HCT116 (cell line): ENCODE data around the gene TBC1D4. TPM values are rescaled to one million over a fixed set of nuclear protein-coding genes. Genes with fewer than 3 reads are reported as not detected.

Experiments used
- ATAC-seq: fragments of 200-7000 bp; cut with Tn5 transposase; 2 replicates; pipeline ENCODE4 v1.9.1; 2020; ENCODE audit warnings: mild to moderate bottlenecking, moderate library complexity
- BruUV-seq: library from RNA; stranded (reverse); fragments of 400-500 nt; replicated peaks from 2 replicates; lab custom pipeline; 2021; lab: Mats Ljungman, UMichigan
- CTCF ChIA-PET: fragments of 300-600 bp; sonication (Branson Sonifier 250); formaldehyde crosslinking; loops from one replicate; lab custom pipeline; 2021; ENCODE audit warnings: antibody characterized with exemption; lab: Charles Lee
- POLR2A ChIA-PET: fragments of 300-600, 350-600 bp; sonication (Branson Sonifier 250); formaldehyde crosslinking; loops from one replicate; lab custom pipeline; 2021; ENCODE audit warnings: antibody characterized with exemption; lab: Charles Lee
- RAD21 ChIA-PET, 2 experiments: fragments of 300-600 bp; sonication (Branson Sonifier 250); formaldehyde crosslinking; loops; one replicate each; lab custom pipeline; 2023; ENCODE audit warnings: low total read pairs in 2 of 2; ENCODE audit not compliant: uncharacterized antibody in 2 of 2, unreplicated experiment in 2 of 2, low non-redundant PET in 1 of 2; lab: Charles Lee
- DNase-seq: peaks from one replicate; pipeline ENCODE4 v3.0.0-alpha.2; 2010; ENCODE audit warnings: low read depth, low spot score
- H2AFZ ChIP-seq: fragments of 200-600 bp; shearing (Covaris generic), sonication (generic); 2 replicates; pipeline ENCODE4 v1.6.1; 2017; ENCODE audit warnings: low read depth, mixed run types, mixed read lengths, antibody characterized with exemption, low read length; ENCODE audit not compliant: poor library complexity, severe bottlenecking
- H3K27ac ChIP-seq: 2 replicates; pipeline ENCODE4 v1.5.1; 2012; ENCODE audit warnings: low read depth, low read length
- H3K27me3 ChIP-seq: fragments of 200-600 bp; sonication (generic); 2 replicates; pipeline ENCODE4 v1.6.1; 2016; ENCODE audit warnings: mixed run types, low read length, mixed read lengths; ENCODE audit not compliant: insufficient read depth
- H3K36me3 ChIP-seq, 2 experiments: fragments of 200-500 bp in 1 of 2; fragments of 200-600 bp in 1 of 2; sonication (Bioruptor generic) in 1 of 2; sonication (generic) in 1 of 2; 2 replicates each; pipeline versions ENCODE4 v1.5.1 to v1.6.1; 2014 to 2016; ENCODE audit warnings: low read length in 2 of 2, inconsistent platforms in 1 of 2, mixed read lengths in 1 of 2, mixed run types in 1 of 2; ENCODE audit not compliant: insufficient read depth in 2 of 2, control insufficient read depth in 1 of 2
- H3K4me1 ChIP-seq, 2 experiments: fragments of 200-600 bp in 1 of 2; sonication (generic) in 1 of 2; 2 replicates each; pipeline versions ENCODE4 v1.5.1 to v1.6.1; 2012 to 2017; ENCODE audit warnings: low read length in 2 of 2, inconsistent platforms in 1 of 2, mild to moderate bottlenecking in 1 of 2, mixed read lengths in 1 of 2, mixed run types in 1 of 2, moderate library complexity in 1 of 2; ENCODE audit not compliant: insufficient read depth in 2 of 2, control insufficient read depth in 1 of 2
- H3K4me2 ChIP-seq: fragments of 200-600 bp; sonication (generic); 2 replicates; pipeline ENCODE4 v1.6.1; 2017; ENCODE audit warnings: mixed run types, low read length, mixed read lengths
- H3K4me3 ChIP-seq, 2 experiments: fragments of 200-600 bp in 1 of 2; sonication (generic) in 1 of 2; replicated peaks in 1 of 2; 2 replicates each; pipeline ENCODE4 v1.5.1; 2011 to 2016; ENCODE audit warnings: low read length in 2 of 2, control low read depth in 1 of 2, low read depth in 1 of 2, mild to moderate bottlenecking in 1 of 2, mixed read lengths in 1 of 2, mixed run types in 1 of 2
- H3K79me2 ChIP-seq: fragments of 200-600 bp; sonication (generic); 2 replicates; pipeline ENCODE4 v1.6.1; 2017; ENCODE audit warnings: mild to moderate bottlenecking, mixed run types, low read length, moderate library complexity, mixed read lengths; ENCODE audit not compliant: insufficient read depth
- H3K9ac ChIP-seq: fragments of 200-600 bp; sonication (generic); 2 replicates; pipeline ENCODE4 v1.6.1; 2016; ENCODE audit warnings: low read length, mixed read lengths
- H3K9me2 ChIP-seq: fragments of 200-600 bp; sonication (generic), shearing (Covaris generic); 2 replicates; pipeline ENCODE4 v1.6.1; 2017; ENCODE audit warnings: mixed run types, mild to moderate bottlenecking, moderate library complexity; ENCODE audit not compliant: insufficient read depth
- H3K9me3 ChIP-seq, 2 experiments: fragments of 200-500 bp in 1 of 2; fragments of 200-600 bp in 1 of 2; sonication (Bioruptor generic) in 1 of 2; sonication (generic) in 1 of 2; 2 replicates each; pipeline ENCODE4 v1.6.1; 2014 to 2017; ENCODE audit warnings: low read length in 2 of 2, mixed read lengths in 2 of 2, inconsistent platforms in 1 of 2, low read depth in 1 of 2, mild to moderate bottlenecking in 1 of 2, mixed run types in 1 of 2, moderate library complexity in 1 of 2; ENCODE audit not compliant: control insufficient read depth in 1 of 2, insufficient read depth in 1 of 2
- H4K20me1 ChIP-seq: fragments of 200-600 bp; sonication (generic), shearing (Covaris generic); 2 replicates; pipeline ENCODE4 v1.6.1; 2017; ENCODE audit warnings: mixed run types, mild to moderate bottlenecking, moderate library complexity; ENCODE audit not compliant: insufficient read depth
- CEBPB ChIP-seq: IDR thresholded peaks from 2 replicates; pipeline ENCODE4 v1.6.1; 2012; ENCODE audit warnings: low read depth
- EGR1 ChIP-seq: IDR thresholded peaks from 2 replicates; pipeline ENCODE4 v1.6.1; 2012; ENCODE audit warnings: low read depth
- EZH2phosphoT487 ChIP-seq: fragments of 200-600 bp; IDR thresholded peaks from 2 replicates; pipeline ENCODE4 v1.6.1; 2018; ENCODE audit warnings: antibody characterized with exemption, borderline replicate concordance
- FOSL1 ChIP-seq: IDR thresholded peaks from 2 replicates; pipeline ENCODE4 v1.6.1; 2012; ENCODE audit warnings: low read depth
- SP1 ChIP-seq: IDR thresholded peaks from 2 replicates; pipeline ENCODE4 v1.6.1; 2012; ENCODE audit warnings: low read depth
- SRF ChIP-seq: IDR thresholded peaks from 2 replicates; pipeline ENCODE4 v1.6.1; 2012; ENCODE audit warnings: low read depth
- ZFX ChIP-seq: fragments of 450-650 bp; IDR thresholded peaks from 2 replicates; pipeline ENCODE4 v1.6.1; 2017
- intact Hi-C: fragments of 100-400 bp; cut with micrococcal nuclease; formaldehyde crosslinking; loops from 2 replicates; pipeline ENCODE4 v1.10.0; 2022
- total RNA-seq: library from RNA; stranded (reverse); gene quantifications from one replicate; pipeline ENCODE4 v1.2.1, GENCODE V29; 2021; ENCODE audit not compliant: unreplicated experiment
- TF ChIP-seq, protein P1 (sequence below), 3 experiments: fragments of 200-600 bp in 1 of 3; sonication (generic) in 1 of 3; IDR thresholded peaks in 2 of 3; conservative IDR thresholded peaks in 1 of 3; 2 replicates each; pipeline ENCODE4 v1.5.1; 2012 to 2017; ENCODE audit warnings: low read depth in 2 of 3, low read length in 2 of 3, antibody characterized with exemption in 1 of 3, borderline replicate concordance in 1 of 3, control low read depth in 1 of 3, mild to moderate bottlenecking in 1 of 3, mixed read lengths in 1 of 3, mixed run types in 1 of 3, moderate library complexity in 1 of 3; ENCODE audit not compliant: insufficient read depth in 1 of 3

The TBC1D4 gene
- total RNA-seq, 1 experiment from 2014 or later: 24.6 TPM

DNA sequence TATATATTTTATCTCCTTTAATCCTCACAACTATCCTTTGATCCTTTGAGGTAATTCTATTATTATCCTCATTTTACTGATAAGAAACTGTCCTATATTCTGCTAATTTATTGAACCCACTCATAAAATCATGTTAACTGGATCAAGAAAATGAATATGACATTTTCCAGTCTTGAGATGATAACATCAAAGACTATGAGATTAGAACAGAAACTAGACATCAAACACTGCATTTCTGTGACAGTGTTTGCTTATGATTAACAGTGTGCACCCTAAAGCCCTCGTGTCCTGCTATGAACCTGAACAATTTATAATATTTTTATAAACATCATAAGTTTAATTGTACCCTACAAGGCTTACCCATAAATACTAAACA, 96.3 kb downstream of the TBC1D4 start:
- DNase-seq: no peak
- BruUV-seq: no TSS peak
- Histone ChIP-seq H3K27ac (no peak overlapping the region), H3K79me2 (peaks cover 15% of the 10 kb centered on the region; the same call in 1 of the 2 replicates), H3K4me3 (no peak overlapping the region), H2AFZ (no peak overlapping the region), H3K9ac (no peak overlapping the region), H3K27me3 (no peaks in the 10 kb centered on the region), H3K9me3 (no peaks in the 10 kb centered on the region), H3K9me2 (no peaks in the 10 kb centered on the region), H3K4me2 (no peak overlapping the region), H3K4me1 (peaks cover 0 to 4% of the 10 kb centered on the region in 2 experiments; a peak in 1 of 4 replicates), H4K20me1 (peaks cover 8% of the 10 kb centered on the region; the same call in 1 of the 2 replicates), H3K36me3 (no peaks in the 10 kb centered on the region)
- POLR2A ChIA-PET: no interaction called here
- TF ChIP-seq EGR1 (no peak), SP1 (no peak), SRF (no peak), CEBPB (no peak), EZH2phosphoT487 (no peak), FOSL1 (no peak), ZFX (no peak)
- TF ChIP-seq, protein P1, sequence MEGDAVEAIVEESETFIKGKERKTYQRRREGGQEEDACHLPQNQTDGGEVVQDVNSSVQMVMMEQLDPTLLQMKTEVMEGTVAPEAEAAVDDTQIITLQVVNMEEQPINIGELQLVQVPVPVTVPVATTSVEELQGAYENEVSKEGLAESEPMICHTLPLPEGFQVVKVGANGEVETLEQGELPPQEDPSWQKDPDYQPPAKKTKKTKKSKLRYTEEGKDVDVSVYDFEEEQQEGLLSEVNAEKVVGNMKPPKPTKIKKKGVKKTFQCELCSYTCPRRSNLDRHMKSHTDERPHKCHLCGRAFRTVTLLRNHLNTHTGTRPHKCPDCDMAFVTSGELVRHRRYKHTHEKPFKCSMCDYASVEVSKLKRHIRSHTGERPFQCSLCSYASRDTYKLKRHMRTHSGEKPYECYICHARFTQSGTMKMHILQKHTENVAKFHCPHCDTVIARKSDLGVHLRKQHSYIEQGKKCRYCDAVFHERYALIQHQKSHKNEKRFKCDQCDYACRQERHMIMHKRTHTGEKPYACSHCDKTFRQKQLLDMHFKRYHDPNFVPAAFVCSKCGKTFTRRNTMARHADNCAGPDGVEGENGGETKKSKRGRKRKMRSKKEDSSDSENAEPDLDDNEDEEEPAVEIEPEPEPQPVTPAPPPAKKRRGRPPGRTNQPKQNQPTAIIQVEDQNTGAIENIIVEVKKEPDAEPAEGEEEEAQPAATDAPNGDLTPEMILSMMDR (IDR thresholded peaks at IDR 0.05 in 2 of 3, conservative IDR thresholded peaks at IDR 0.05 in 1 of 3; ENCODE audit: borderline replicate concordance in 1 of 3, insufficient read depth in 1 of 3, low read depth in 2 of 3, low read length in 2 of 3): no peak
- intact Hi-C loops: no loop called here
- ATAC-seq: no peak
- CTCF ChIA-PET: interaction anchor here (1.2 kb wide), 1 partner anchor 13 kb away, joined by 3 read pairs; no protein-coding TSS in a partner anchor
- RAD21 ChIA-PET: no interaction called here
